GM20000 (cell line): ENCODE measurements around the gene CASP1.

Experiments
- DNase-seq: peaks from one replicate; pipeline ENCODE4 v3.0.0; 2012; ENCODE audit warnings: low spot score
- CTCF ChIP-seq: IDR thresholded peaks from 2 replicates; pipeline ENCODE4 v1.5.1; 2012; ENCODE audit warnings: mild to moderate bottlenecking, control low read depth; ENCODE audit errors: extremely low read depth, missing control alignments

Gene CASP1

GRCh38 chr11:104997288-104997687 lies 37.7 kb downstream of the CASP1 start:
- DNase-seq = no peak
- TF ChIP-seq CTCF = no peak

- TF ChIP-seq CTCF = no peak
- no peak for DNase-seq
These were observed 39.9 kb downstream of the CASP1 start for GRCh38 chr11:104995001-104995408.

GRCh38 chr11:104992781-104993180 lies 42.2 kb downstream of the CASP1 start:
- no peak for TF ChIP-seq CTCF
- DNase-seq = no peak

- no peak for DNase-seq
- TF ChIP-seq CTCF = no peak
These were observed 43.0 kb downstream of the CASP1 start for GRCh38 chr11:104991994-104992393.

- DNase-seq = no peak
- TF ChIP-seq CTCF = no peak
These were observed 50.1 kb downstream of the CASP1 start for GRCh38 chr11:104984808-104985207.

- no peak for DNase-seq
- no peak for TF ChIP-seq CTCF
These were observed 55.1 kb downstream of the CASP1 start for GRCh38 chr11:104979839-104980238.
